Neural progenitor cell (in vitro differentiated cells): ENCODE measurements around the gene FMNL2. TPM values are rescaled to one million over a fixed set of nuclear protein-coding genes. Genes with fewer than 3 reads are reported as not detected.

Source experiments
- DNase-seq: peaks from one replicate; pipeline ENCODE4 v3.0.0-alpha.2; 2016; ENCODE audit warnings: low spot score
- H2AFZ ChIP-seq: fragments of 200-600 bp; sonication (generic); replicated peaks from 2 replicates; pipeline ENCODE4 v1.6.1; 2016; ENCODE audit warnings: antibody characterized with exemption
- H3F3A ChIP-seq: fragments of 200-600 bp; sonication (generic); 2 replicates; pipeline ENCODE4 v1.6.1; 2016; ENCODE audit warnings: antibody characterized with exemption, low read depth
- H3K27ac ChIP-seq: fragments of 200-600 bp; sonication (generic); 2 replicates; pipeline ENCODE4 v1.5.1; 2016; ENCODE audit warnings: mild to moderate bottlenecking
- H3K27me3 ChIP-seq: fragments of 200-600 bp; sonication (generic); 2 replicates; pipeline ENCODE4 v1.6.1; 2016; ENCODE audit warnings: mild to moderate bottlenecking, moderate library complexity
- H3K36me3 ChIP-seq: fragments of 200-600 bp; sonication (generic); 2 replicates; pipeline ENCODE4 v1.5.1; 2016
- H3K4me1 ChIP-seq: fragments of 200-600 bp; sonication (generic); 2 replicates; pipeline ENCODE4 v1.6.1; 2016; ENCODE audit warnings: mixed run types
- H3K4me2 ChIP-seq: fragments of 200-600 bp; sonication (generic); 2 replicates; pipeline ENCODE4 v1.6.1; 2016
- H3K4me3 ChIP-seq: fragments of 200-600 bp; sonication (generic); 2 replicates; pipeline ENCODE4 v1.5.1; 2016
- H3K79me2 ChIP-seq: fragments of 200-600 bp; sonication (generic); 2 replicates; pipeline ENCODE4 v1.6.1; 2016; ENCODE audit warnings: low read depth
- H3K9ac ChIP-seq: fragments of 200-600 bp; sonication (generic); 2 replicates; pipeline ENCODE4 v1.6.1; 2016
- H3K9me3 ChIP-seq: fragments of 200-600 bp; sonication (generic); 2 replicates; pipeline ENCODE4 v1.5.1; 2016; ENCODE audit warnings: low read depth
- H4K20me1 ChIP-seq: fragments of 200-600 bp; sonication (generic); 2 replicates; pipeline ENCODE4 v1.6.1; 2016; ENCODE audit warnings: low read depth
- H3K27ac Mint-ChIP-seq: 3 replicates; pipeline ENCODE4 v1.8.0; 2021; ENCODE audit warnings: mixed read lengths
- H3K27me3 Mint-ChIP-seq: 2 replicates; pipeline ENCODE4 v1.8.0; 2022; ENCODE audit warnings: low read depth, mild to moderate bottlenecking, inconsistent platforms, moderate library complexity, mixed read lengths; ENCODE audit not compliant: insufficient read depth
- H3K36me3 Mint-ChIP-seq: 3 replicates; pipeline ENCODE4 v1.8.0; 2021; ENCODE audit warnings: mixed read lengths
- H3K4me1 Mint-ChIP-seq: 3 replicates; pipeline ENCODE4 v1.8.0; 2021; ENCODE audit warnings: mixed read lengths
- H3K4me3 Mint-ChIP-seq: 3 replicates; pipeline ENCODE4 v1.8.0; 2021; ENCODE audit warnings: mild to moderate bottlenecking, moderate library complexity, mixed read lengths
- H3K9me3 Mint-ChIP-seq: 3 replicates; pipeline ENCODE4 v1.8.0; 2020; ENCODE audit warnings: mixed read lengths
- EZH2 ChIP-seq: fragments of 200-600 bp; sonication (generic); IDR thresholded peaks from 2 replicates; pipeline ENCODE4 v1.6.1; 2017; ENCODE audit warnings: antibody characterized with exemption, mild to moderate bottlenecking, moderate library complexity
- EZH2phosphoT487 ChIP-seq: fragments of 200-600 bp; sonication (generic); IDR thresholded peaks from 2 replicates; pipeline ENCODE4 v1.6.1; 2017; ENCODE audit warnings: antibody characterized with exemption
- total RNA-seq: library from RNA; depleted of rRNA; stranded (reverse); fragments of >200 nt; gene quantifications from 2 replicates; pipeline ENCODE4 v1.2.3, GENCODE V29; 2015; ENCODE audit warnings: low replicate concordance
- TF ChIP-seq, protein P1 (sequence below): fragments of 200-600 bp; sonication (generic); IDR thresholded peaks from 2 replicates; pipeline ENCODE4 v1.5.1; 2017; ENCODE audit warnings: antibody characterized with exemption, mild to moderate bottlenecking

The FMNL2 gene
- total RNA-seq, 1 donor from 2014 or later = 99.7 TPM

- H3K27me3 Mint-ChIP-seq = no peaks in the 10 kb centered on the region
- H3K36me3 ChIP-seq = peaks cover 50% of the 10 kb centered on the region
- no peaks in the 10 kb centered on the region for H3K9me3 ChIP-seq
- H4K20me1 ChIP-seq = peaks cover 7% of the 10 kb centered on the region
- no peaks in the 10 kb centered on the region for H3K9me3 Mint-ChIP-seq
- peaks cover 26% of the 10 kb centered on the region for H3F3A ChIP-seq
- no peak overlapping the region for H2AFZ ChIP-seq
- peaks cover 25% of the 10 kb centered on the region for H3K36me3 Mint-ChIP-seq
- H3K27ac ChIP-seq = no peak overlapping the region
- H3K4me3 ChIP-seq = no peak overlapping the region
- H3K4me1 Mint-ChIP-seq = no peaks in the 10 kb centered on the region
- H3K4me3 Mint-ChIP-seq = no peak overlapping the region
- H3K27ac Mint-ChIP-seq = no peak overlapping the region
- H3K27me3 ChIP-seq = no peaks in the 10 kb centered on the region
- no peak overlapping the region for H3K4me2 ChIP-seq
- no peak overlapping the region for H3K9ac ChIP-seq
- H3K79me2 ChIP-seq = no peaks in the 10 kb centered on the region
- H3K4me1 ChIP-seq = no peaks in the 10 kb centered on the region
- no peak for DNase-seq
- TF ChIP-seq EZH2phosphoT487 (no peak), EZH2 (no peak)
- TF ChIP-seq, protein P1, sequence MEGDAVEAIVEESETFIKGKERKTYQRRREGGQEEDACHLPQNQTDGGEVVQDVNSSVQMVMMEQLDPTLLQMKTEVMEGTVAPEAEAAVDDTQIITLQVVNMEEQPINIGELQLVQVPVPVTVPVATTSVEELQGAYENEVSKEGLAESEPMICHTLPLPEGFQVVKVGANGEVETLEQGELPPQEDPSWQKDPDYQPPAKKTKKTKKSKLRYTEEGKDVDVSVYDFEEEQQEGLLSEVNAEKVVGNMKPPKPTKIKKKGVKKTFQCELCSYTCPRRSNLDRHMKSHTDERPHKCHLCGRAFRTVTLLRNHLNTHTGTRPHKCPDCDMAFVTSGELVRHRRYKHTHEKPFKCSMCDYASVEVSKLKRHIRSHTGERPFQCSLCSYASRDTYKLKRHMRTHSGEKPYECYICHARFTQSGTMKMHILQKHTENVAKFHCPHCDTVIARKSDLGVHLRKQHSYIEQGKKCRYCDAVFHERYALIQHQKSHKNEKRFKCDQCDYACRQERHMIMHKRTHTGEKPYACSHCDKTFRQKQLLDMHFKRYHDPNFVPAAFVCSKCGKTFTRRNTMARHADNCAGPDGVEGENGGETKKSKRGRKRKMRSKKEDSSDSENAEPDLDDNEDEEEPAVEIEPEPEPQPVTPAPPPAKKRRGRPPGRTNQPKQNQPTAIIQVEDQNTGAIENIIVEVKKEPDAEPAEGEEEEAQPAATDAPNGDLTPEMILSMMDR = no peak
Observed at GRCh38 chr2:152657043-152657442, 322.1 kb downstream of the FMNL2 start.

GRCh38 chr2:152658221-152658620 lies 323.2 kb downstream of the FMNL2 start:
- Mint-ChIP-seq H3K4me3 (no peak overlapping the region), H3K36me3 (peaks cover 30% of the 10 kb centered on the region), H3K9me3 (no peaks in the 10 kb centered on the region), H3K27ac (no peak overlapping the region), H3K4me1 (no peaks in the 10 kb centered on the region), H3K27me3 (no peaks in the 10 kb centered on the region)
- Histone ChIP-seq H3K27ac (no peak overlapping the region), H3K4me2 (no peak overlapping the region), H2AFZ (no peak overlapping the region), H3K9me3 (no peaks in the 10 kb centered on the region), H3K4me3 (no peak overlapping the region), H3K27me3 (no peaks in the 10 kb centered on the region), H4K20me1 (no peaks in the 10 kb centered on the region), H3K36me3 (peaks cover 55% of the 10 kb centered on the region), H3K4me1 (no peaks in the 10 kb centered on the region), H3K79me2 (no peaks in the 10 kb centered on the region), H3K9ac (no peak overlapping the region), H3F3A (peaks cover 23% of the 10 kb centered on the region)
- TF ChIP-seq EZH2phosphoT487 (no peak), EZH2 (no peak)
- TF ChIP-seq, protein P1 = no peak
- DNase-seq = no peak

GRCh38 chr2:152661076-152661475 lies 326.1 kb downstream of the FMNL2 start:
- H3K27me3 ChIP-seq = no peaks in the 10 kb centered on the region
- H3K27me3 Mint-ChIP-seq = no peaks in the 10 kb centered on the region
- no peak overlapping the region for H3K27ac Mint-ChIP-seq
- TF ChIP-seq EZH2 (no peak), EZH2phosphoT487 (no peak)
- TF ChIP-seq, protein P1 = no peak
- H3K4me1 Mint-ChIP-seq = no peaks in the 10 kb centered on the region
- no peak for DNase-seq
- no peak overlapping the region for H3K27ac ChIP-seq
- H3K4me1 ChIP-seq = no peaks in the 10 kb centered on the region
- H3K4me3 ChIP-seq = no peak overlapping the region
- no peaks in the 10 kb centered on the region for H3K9me3 Mint-ChIP-seq
- H3K9ac ChIP-seq = no peak overlapping the region
- no peak overlapping the region for H2AFZ ChIP-seq
- peaks cover 43% of the 10 kb centered on the region for H3K36me3 ChIP-seq
- H3K36me3 Mint-ChIP-seq = peaks cover 36% of the 10 kb centered on the region
- H3K4me3 Mint-ChIP-seq = no peak overlapping the region
- H3K79me2 ChIP-seq = no peaks in the 10 kb centered on the region
- peaks cover 4% of the 10 kb centered on the region for H3F3A ChIP-seq
- H3K4me2 ChIP-seq = no peak overlapping the region
- H3K9me3 ChIP-seq = no peaks in the 10 kb centered on the region
- no peaks in the 10 kb centered on the region for H4K20me1 ChIP-seq

- H4K20me1 ChIP-seq = no peaks in the 10 kb centered on the region
- no peak overlapping the region for H3K4me3 ChIP-seq
- H3K36me3 ChIP-seq = peaks cover 31% of the 10 kb centered on the region
- no peak overlapping the region for H3K4me2 ChIP-seq
- H3K4me1 ChIP-seq = no peaks in the 10 kb centered on the region
- H3K9me3 ChIP-seq = no peaks in the 10 kb centered on the region
- no peaks in the 10 kb centered on the region for H3K27me3 ChIP-seq
- H3K27ac ChIP-seq = no peak overlapping the region
- TF ChIP-seq, protein P1 = no peak
- TF ChIP-seq EZH2phosphoT487 (no peak), EZH2 (no peak)
- H2AFZ ChIP-seq = no peak overlapping the region
- H3F3A ChIP-seq = no peaks in the 10 kb centered on the region
- no peaks in the 10 kb centered on the region for H3K79me2 ChIP-seq
- no peak overlapping the region for H3K9ac ChIP-seq
- no peaks in the 10 kb centered on the region for H3K4me1 Mint-ChIP-seq
- DNase-seq = no peak
- no peak overlapping the region for H3K27ac Mint-ChIP-seq
- no peaks in the 10 kb centered on the region for H3K27me3 Mint-ChIP-seq
- no peaks in the 10 kb centered on the region for H3K9me3 Mint-ChIP-seq
- peaks cover 35% of the 10 kb centered on the region for H3K36me3 Mint-ChIP-seq
- no peak overlapping the region for H3K4me3 Mint-ChIP-seq
Observed at GRCh38 chr2:152664725-152665124, 329.8 kb downstream of the FMNL2 start.
